DND-41 (cell line): ENCODE data around the gene CYB5A.

Experiments used
- CTCF ChIP-seq: IDR thresholded peaks from 2 replicates; pipeline ENCODE4 v1.5.1; 2012; ENCODE audit warnings: borderline replicate concordance, low read length, moderate library complexity, mild to moderate bottlenecking; ENCODE audit not compliant: poor library complexity, severe bottlenecking; ENCODE audit errors: extremely low read depth
- EZH2 ChIP-seq: IDR thresholded peaks from 3 replicates; pipeline ENCODE4 v1.6.1; 2012; ENCODE audit warnings: borderline replicate concordance, low read depth, mild to moderate bottlenecking, moderate library complexity, low read length, inconsistent platforms; ENCODE audit not compliant: severe bottlenecking

DNA sequence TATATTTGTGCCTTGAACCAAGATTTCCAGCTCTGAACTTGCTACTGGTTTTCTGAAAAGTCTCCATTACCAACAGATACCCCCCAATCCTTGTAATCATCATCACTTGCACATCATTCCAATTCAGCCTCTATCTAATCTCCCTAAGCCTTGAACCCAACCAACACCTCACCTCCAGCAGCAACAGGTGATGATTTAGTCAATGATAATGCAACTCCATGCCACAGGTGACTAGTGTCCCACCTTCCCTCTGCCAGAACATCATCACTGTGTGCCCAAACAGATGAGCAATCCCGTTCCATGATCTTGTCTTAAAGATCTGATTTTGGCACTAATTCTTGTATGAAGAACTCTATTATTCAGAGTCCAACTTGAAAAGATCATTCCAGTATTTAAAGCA, 75.9 kb downstream of the CYB5A start:
- TF ChIP-seq CTCF = no peak
- TF ChIP-seq EZH2 = no peak
